K562 (cell line): ENCODE data around the gene PCDHA10. TPM values are rescaled to one million over a fixed set of nuclear protein-coding genes. Genes with fewer than 3 reads are reported as not detected.

Experiments
- ATAC-seq: fragments of 200-7000 bp; cut with Tn5 transposase; 3 replicates; pipeline ENCODE4 v1.9.1; 2020; ENCODE audit warnings: moderate library complexity
- BruUV-seq: library from RNA; stranded (reverse); fragments of 400-500 nt; replicated peaks from 2 replicates; lab custom pipeline; 2021; lab: Mats Ljungman, UMichigan
- CTCF ChIA-PET: fragments of 300-600 bp; formaldehyde crosslinking; extraction: SDS; loops from one replicate; lab custom pipeline; 2021; ENCODE audit warnings: low intra/inter-chr PET ratio; lab: Yijun Ruan, JAX
- POLR2A ChIA-PET: fragments of 300-600, 350-650 bp; sonication (Branson Sonifier 250); formaldehyde crosslinking; extraction: SDS; loops from one replicate; lab custom pipeline; 2021; ENCODE audit warnings: antibody characterized with exemption, inconsistent platforms; lab: Yijun Ruan, JAX
- DNase-seq, 4 experiments: peaks; one replicate each; pipeline versions ENCODE4 v3.0.0 to v3.0.0-alpha.2; 2011 to 2018; ENCODE audit warnings: low spot score in 3 of 4, mixed read lengths in 3 of 4; ENCODE audit errors: extremely low read depth in 1 of 4
- FAIRE-seq: peaks from 2 replicates; lab custom pipeline; 2011; peaks lifted over from hg19 to GRCh38; lab: Jason Lieb, UNC
- H2AFZ ChIP-seq: 2 replicates; pipeline ENCODE4 v1.6.0; 2011; ENCODE audit warnings: low read depth, low read length, control low read depth, inconsistent platforms
- H3K27ac ChIP-seq: fragments of 200-600 bp; 3 replicates; pipeline ENCODE4 v1.8.0; 2011; ENCODE audit warnings: low read depth, mild to moderate bottlenecking, control low read depth, inconsistent platforms, low read length, moderate library complexity, mixed read lengths; ENCODE audit errors: extremely low read depth
- H3K27me3 ChIP-seq, 2 experiments: fragments of 300-600 bp in 1 of 2; 2 replicates in 1 of 2; 3 replicates in 1 of 2; pipeline versions ENCODE4 v1.6.0 to v1.8.0; 2011; ENCODE audit warnings: inconsistent platforms in 2 of 2, low read length in 2 of 2, mild to moderate bottlenecking in 1 of 2, mixed read lengths in 1 of 2, moderate library complexity in 1 of 2; ENCODE audit not compliant: control insufficient read depth in 2 of 2, insufficient read depth in 2 of 2
- H3K36me3 ChIP-seq: fragments of 300-600 bp; 3 replicates; pipeline ENCODE4 v1.8.0; 2011; ENCODE audit warnings: mild to moderate bottlenecking, low read length, inconsistent platforms; ENCODE audit not compliant: control insufficient read depth, insufficient read depth
- H3K4me1 ChIP-seq, 2 experiments: fragments of 200-600 bp in 1 of 2; replicated peaks in 1 of 2; 2 replicates in 1 of 2; 3 replicates in 1 of 2; pipeline versions ENCODE4 v1.5.1 to v1.8.0; 2011; ENCODE audit warnings: inconsistent platforms in 2 of 2, low read length in 2 of 2, mild to moderate bottlenecking in 1 of 2, mixed read lengths in 1 of 2, moderate library complexity in 1 of 2; ENCODE audit not compliant: control insufficient read depth in 2 of 2, insufficient read depth in 2 of 2
- H3K4me2 ChIP-seq: 2 replicates; pipeline ENCODE4 v1.6.1; 2011; ENCODE audit warnings: low read length, control low read depth, inconsistent platforms, mixed read lengths; ENCODE audit not compliant: insufficient read depth
- H3K4me3 ChIP-seq: fragments of 200-600 bp; sonication (generic), shearing (Covaris generic); 2 replicates; pipeline ENCODE4 v1.5.1; 2016; ENCODE audit warnings: control low read depth, inconsistent platforms
- H3K79me2 ChIP-seq: fragments of 200-600 bp; 3 replicates; pipeline ENCODE4 v1.8.0; 2011; ENCODE audit warnings: low read length, inconsistent platforms; ENCODE audit not compliant: control insufficient read depth, insufficient read depth
- H3K9ac ChIP-seq, 2 experiments: 2 replicates each; pipeline versions ENCODE4 v1.6.0 to v1.6.1; 2011; ENCODE audit warnings: low read depth in 2 of 2, low read length in 2 of 2, control low read depth in 1 of 2, inconsistent platforms in 1 of 2, mild to moderate bottlenecking in 1 of 2, mixed read lengths in 1 of 2; ENCODE audit not compliant: insufficient read depth in 1 of 2
- H3K9me1 ChIP-seq: one replicate; pipeline ENCODE4 v1.6.0; 2011; ENCODE audit warnings: inconsistent platforms, mild to moderate bottlenecking, low read length, moderate library complexity; ENCODE audit not compliant: control insufficient read depth, insufficient read depth
- H3K9me3 ChIP-seq: replicated peaks from 2 replicates; pipeline ENCODE4 v1.5.1; 2011; ENCODE audit warnings: low read depth, low read length, inconsistent platforms; ENCODE audit not compliant: control insufficient read depth, insufficient read depth
- H4K20me1 ChIP-seq: replicated peaks from 2 replicates; pipeline ENCODE4 v1.6.1; 2011; ENCODE audit warnings: low read length, inconsistent platforms, mixed read lengths; ENCODE audit not compliant: control insufficient read depth, insufficient read depth
- DIDO1 ChIP-seq: fragments of 450-650 bp; IDR thresholded peaks from 2 replicates; pipeline ENCODE4 v1.6.1; 2016; ENCODE audit warnings: low read depth, missing biosample characterization, missing genetic modification characterization
- FOXO4 ChIP-seq: fragments of 450-650 bp; formaldehyde crosslinking; IDR thresholded peaks from 2 replicates; pipeline ENCODE4 v1.4.0; 2020; ENCODE audit warnings: mild to moderate bottlenecking, moderate library complexity
- FOXP1 ChIP-seq: sonication (generic); formaldehyde crosslinking; IDR thresholded peaks from 2 replicates; pipeline ENCODE4 v1.8.0; 2022; ENCODE audit warnings: mild to moderate bottlenecking, missing genetic modification reagents
- HNRNPUL1 ChIP-seq: fragments of 200-400 bp; formaldehyde crosslinking; IDR thresholded peaks from 2 replicates; pipeline ENCODE4 v1.6.1; 2017; ENCODE audit warnings: low read length
- MGA ChIP-seq: fragments of 450-650 bp; IDR thresholded peaks from 2 replicates; pipeline ENCODE4 v1.6.1; 2016; ENCODE audit warnings: mild to moderate bottlenecking, moderate library complexity
- NFXL1 ChIP-seq: fragments of 450-650 bp; formaldehyde crosslinking; IDR thresholded peaks from 2 replicates; pipeline ENCODE4 v1.4.0; 2021; ENCODE audit warnings: mild to moderate bottlenecking
- U2AF1 ChIP-seq: fragments of 200-400 bp; formaldehyde crosslinking; optimal IDR thresholded peaks from 2 replicates; pipeline ENCODE3; 2017; ENCODE audit warnings: mild to moderate bottlenecking, low read depth, low read length, moderate library complexity
- ZNF253 ChIP-seq: fragments of 250-450 bp; sonication (Bioruptor Pico); conservative IDR thresholded peaks from 2 replicates; pipeline ENCODE4 v1.6.1; 2021; ENCODE audit warnings: mild to moderate bottlenecking
- ZNF354B ChIP-seq: fragments of 250-450 bp; sonication (Bioruptor Pico); IDR thresholded peaks from 2 replicates; pipeline ENCODE4 v1.4.0; 2020
- ZNF384 ChIP-seq: IDR thresholded peaks from 2 replicates; pipeline ENCODE4 v1.6.1; 2012; ENCODE audit warnings: low read depth, low read length, improper control_type of control experiment
- ZNF436 ChIP-seq: fragments of 250-450, 450-650 bp; sonication (Bioruptor Pico); formaldehyde crosslinking; IDR thresholded peaks from 2 replicates; pipeline ENCODE4 v1.7.0; 2020; ENCODE audit warnings: mild to moderate bottlenecking
- ZNF764 ChIP-seq: fragments of 250-450 bp; sonication (Bioruptor Pico); IDR thresholded peaks from 2 replicates; pipeline ENCODE4 v1.4.0; 2020; ENCODE audit warnings: low read depth, mild to moderate bottlenecking, moderate library complexity
- WGBS: fragments of 100-300 bp; shearing (Covaris generic); methylation state at CpG from one replicate; pipeline ENCODE4 v1.1.6; 2016; ENCODE audit warnings: low coverage, mixed read lengths; ENCODE audit not compliant: insufficient coverage; ENCODE audit errors: missing lambda C conversion rate; 5-methylcytosine and 5-hydroxymethylcytosine counted together
- in situ Hi-C: fragments of 300-500 bp; cut with MboI; formaldehyde crosslinking; loops from 4 replicates; pipeline ENCODE4 v1.15.0; 2018; ENCODE audit warnings: inconsistent platforms, mixed read lengths
- intact Hi-C: fragments of 100-400 bp; cut with micrococcal nuclease; formaldehyde crosslinking; loops from 2 replicates; pipeline ENCODE4 v1.14.2; 2022
- polyA plus RNA-seq, 8 experiments: library from polyadenylated mRNA; depleted of rRNA in 4 of 8; stranded (reverse) in 5 of 8; unstranded in 3 of 8; fragments of >200 nt; fragmentation: Nextera tagmentation in 2 of 8; fragmentation: Illumina TruSeq in 1 of 8; extraction: Ambion mirVana in 2 of 8; extraction: Trizol in 1 of 8; gene quantifications; 2 replicates each; pipeline versions ENCODE4 v1.2.1 to v1.2.3, GENCODE V29; 2011 to 2014; ENCODE audit warnings: inconsistent platforms in 1 of 8, missing spikeins in 1 of 8
- total RNA-seq, 7 experiments: library from RNA; depleted of rRNA in 6 of 7; stranded (reverse); fragments of >200 nt in 6 of 7; fragmentation: Illumina TruSeq in 2 of 7; extraction: Trizol in 2 of 7; gene quantifications; 2 replicates each; pipeline versions ENCODE4 v1.2.1 to v1.2.3, GENCODE V29; 2011 to 2021; ENCODE audit warnings: low replicate concordance in 1 of 7

The PCDHA10 gene
- total and polyA plus RNA-seq, 9 of the 15 experiments (the other 6 are each of a cell fraction or from before 2014, with no cell fraction given) = not detected

GRCh38 chr5:140916325-140916724, 60.6 kb downstream of the PCDHA10 start:
- no peak overlapping the region for H2AFZ ChIP-seq
- BruUV-seq = no TSS peak
- no peaks in the 10 kb centered on the region for H3K79me2 ChIP-seq
- H3K4me3 ChIP-seq = no peak overlapping the region
- no peak overlapping the region for H3K4me2 ChIP-seq
- DNase-seq (no peak), FAIRE-seq (no peak), ATAC-seq (no peak)
- no peaks in the 10 kb centered on the region for H3K36me3 ChIP-seq
- 0% methylated on average over 1 of the region's 1 CpG for WGBS
- intact Hi-C loops (no loop called here), in situ Hi-C loops (no loop called here)
- H4K20me1 ChIP-seq = no peaks in the 10 kb centered on the region
- no peak overlapping the region for H3K27ac ChIP-seq
- H3K27me3 ChIP-seq = no peaks in the 10 kb centered on the region
- no peaks in the 10 kb centered on the region for H3K4me1 ChIP-seq
- TF ChIP-seq U2AF1 (no peak), ZNF764 (no peak), ZNF384 (no peak), MGA (no peak), DIDO1 (tag) (no peak), HNRNPUL1 (no peak), NFXL1 (CRISPR knock-in tag) (no peak), ZNF253 (CRISPR knock-in tag) (no peak), FOXP1 (CRISPR knock-in tag) (no peak), ZNF436 (CRISPR knock-in tag) (no peak), FOXO4 (CRISPR knock-in tag) (no peak), ZNF354B (CRISPR knock-in tag) (no peak)
- H3K9me3 ChIP-seq = no peaks in the 10 kb centered on the region; the same call in 1 of the 2 replicates
- H3K9me1 ChIP-seq = no peaks in the 10 kb centered on the region
- H3K9ac ChIP-seq = no peak overlapping the region
- POLR2A ChIA-PET = no interaction called here
- CTCF ChIA-PET = no interaction called here
